ENCODE data around the gene TGFBR3. TPM values are rescaled to one million over a fixed set of nuclear protein-coding genes. Genes with fewer than 3 reads are reported as not detected.

The TGFBR3 gene
- total RNA-seq, 1 experiment from 2014 or later = 3.1 TPM

- Histone ChIP-seq H3K27ac (ENCODE audit: low read depth, low read length, poor library complexity, severe bottlenecking) (no peak overlapping the region), H3K4me1 (ENCODE audit: insufficient read depth, low read length, poor library complexity, severe bottlenecking) (peaks cover 21% of the 10 kb centered on the region), H3K9me3 (ENCODE audit: low read depth, low read length, poor library complexity, severe bottlenecking) (no peaks in the 10 kb centered on the region), H3K27me3 (replicated peaks; ENCODE audit: insufficient read depth, low read depth, low read length, poor library complexity) (no peaks in the 10 kb centered on the region), H3K4me3 (ENCODE audit: low read depth, low read length, poor library complexity, severe bottlenecking) (no peak overlapping the region), H3K36me3 (ENCODE audit: insufficient read depth, low read length, poor library complexity, severe bottlenecking) (no peaks in the 10 kb centered on the region)
- DNase-seq (ENCODE audit: low spot score) = no peak
- no peak for TF ChIP-seq EZH2 (IDR thresholded peaks at IDR 0.05; ENCODE audit: borderline replicate concordance, low read depth, low read length, poor library complexity, severe bottlenecking)
- TF ChIP-seq CTCF (conservative IDR thresholded peaks at IDR 0.05; ENCODE audit: low read depth, low read length) = no peak
- no TSS peak for BruUV-seq (replicated peaks)
- ChIA-PET POLR2A (ENCODE audit: low non-redundant PET) (no interaction called here), CTCF (no interaction called here)
- intact Hi-C loops (cut with micrococcal nuclease; ENCODE audit: unreplicated experiment) = no loop called here
Observed at GRCh38 chr1:91682882-91683597, 202.9 kb downstream of the TGFBR3 start.

- Histone ChIP-seq H3K9me3 (ENCODE audit: low read depth, low read length, poor library complexity, severe bottlenecking) (no peaks in the 10 kb centered on the region), H3K27me3 (replicated peaks; ENCODE audit: insufficient read depth, low read depth, low read length, poor library complexity) (no peaks in the 10 kb centered on the region), H3K4me3 (ENCODE audit: low read depth, low read length, poor library complexity, severe bottlenecking) (no peak overlapping the region), H3K27ac (ENCODE audit: low read depth, low read length, poor library complexity, severe bottlenecking) (no peak overlapping the region), H3K36me3 (ENCODE audit: insufficient read depth, low read length, poor library complexity, severe bottlenecking) (no peaks in the 10 kb centered on the region), H3K4me1 (ENCODE audit: insufficient read depth, low read length, poor library complexity, severe bottlenecking) (peaks cover 15% of the 10 kb centered on the region)
- ChIA-PET POLR2A (ENCODE audit: low non-redundant PET) (no interaction called here), CTCF (no interaction called here)
- TF ChIP-seq CTCF (conservative IDR thresholded peaks at IDR 0.05; ENCODE audit: low read depth, low read length) (no peak), EZH2 (IDR thresholded peaks at IDR 0.05; ENCODE audit: borderline replicate concordance, low read depth, low read length, poor library complexity, severe bottlenecking) (no peak)
- intact Hi-C loops (cut with micrococcal nuclease; ENCODE audit: unreplicated experiment) = no loop called here
- DNase-seq (ENCODE audit: low spot score) = no peak
- no TSS peak for BruUV-seq (replicated peaks)
Observed at GRCh38 chr1:91680556-91681155, 205.3 kb downstream of the TGFBR3 start.

- Histone ChIP-seq H3K27ac (ENCODE audit: low read depth, low read length, poor library complexity, severe bottlenecking) (no peak overlapping the region), H3K4me3 (ENCODE audit: low read depth, low read length, poor library complexity, severe bottlenecking) (no peak overlapping the region), H3K36me3 (ENCODE audit: insufficient read depth, low read length, poor library complexity, severe bottlenecking) (no peaks in the 10 kb centered on the region), H3K27me3 (replicated peaks; ENCODE audit: insufficient read depth, low read depth, low read length, poor library complexity) (no peaks in the 10 kb centered on the region), H3K9me3 (ENCODE audit: low read depth, low read length, poor library complexity, severe bottlenecking) (no peaks in the 10 kb centered on the region), H3K4me1 (ENCODE audit: insufficient read depth, low read length, poor library complexity, severe bottlenecking) (peaks cover 6% of the 10 kb centered on the region)
- DNase-seq (ENCODE audit: low spot score) = no peak
- no TSS peak for BruUV-seq (replicated peaks)
- ChIA-PET CTCF (no interaction called here), POLR2A (ENCODE audit: low non-redundant PET) (no interaction called here)
- intact Hi-C loops (cut with micrococcal nuclease; ENCODE audit: unreplicated experiment) = no loop called here
- no peak for TF ChIP-seq CTCF (conservative IDR thresholded peaks at IDR 0.05; ENCODE audit: low read depth, low read length)
- TF ChIP-seq EZH2 (IDR thresholded peaks at IDR 0.05; ENCODE audit: borderline replicate concordance, low read depth, low read length, poor library complexity, severe bottlenecking) = no peak
Observed at GRCh38 chr1:91679446-91679845, 206.5 kb downstream of the TGFBR3 start.

Data from A673 (cell line).